OCI-LY1 (cell line): ENCODE measurements around the gene IFNGR1.

Experiments used
- H2AFZ ChIP-seq: fragments of 200-600 bp; sonication (generic), shearing (Covaris generic); 2 replicates; pipeline ENCODE4 v1.6.0; 2014; ENCODE audit warnings: antibody characterized with exemption, mild to moderate bottlenecking, low read length
- H3F3A ChIP-seq: fragments of 200-600 bp; sonication (generic), shearing (Covaris generic); 2 replicates; pipeline ENCODE4 v1.6.0; 2014; ENCODE audit warnings: mild to moderate bottlenecking, antibody characterized with exemption, low read length, moderate library complexity; ENCODE audit not compliant: insufficient read depth
- H3K27ac ChIP-seq: fragments of 200-600 bp; sonication (generic); 2 replicates; pipeline ENCODE4 v1.5.1; 2014; ENCODE audit warnings: low read length, mixed run types, mild to moderate bottlenecking, low read depth; ENCODE audit not compliant: poor library complexity, severe bottlenecking
- H3K27me3 ChIP-seq: fragments of 200-600 bp; sonication (generic); 2 replicates; pipeline ENCODE4 v1.6.0; 2014; ENCODE audit warnings: antibody characterized with exemption, mild to moderate bottlenecking, low read length, moderate library complexity; ENCODE audit not compliant: insufficient read depth
- H3K36me3 ChIP-seq: fragments of 200-600 bp; sonication (generic); 2 replicates; pipeline ENCODE4 v1.6.1; 2014; ENCODE audit warnings: mild to moderate bottlenecking, antibody characterized with exemption, low read length, moderate library complexity, mixed read lengths; ENCODE audit not compliant: insufficient read depth
- H3K4me1 ChIP-seq: fragments of 200-600 bp; sonication (generic); 2 replicates; pipeline ENCODE4 v1.5.1; 2014; ENCODE audit warnings: mild to moderate bottlenecking, low read length, moderate library complexity; ENCODE audit not compliant: insufficient read depth, severe bottlenecking
- H3K4me2 ChIP-seq: fragments of 200-600 bp; sonication (generic), shearing (Covaris generic); 2 replicates; pipeline ENCODE4 v1.6.1; 2014; ENCODE audit warnings: low read length
- H3K4me3 ChIP-seq: fragments of 200-600 bp; sonication (generic); 2 replicates; pipeline ENCODE4 v1.5.1; 2014; ENCODE audit warnings: low read length, low read depth, mild to moderate bottlenecking, mixed read lengths; ENCODE audit not compliant: poor library complexity, severe bottlenecking
- H3K79me2 ChIP-seq: fragments of 200-600 bp; shearing (Covaris generic); 2 replicates; pipeline ENCODE4 v1.6.1; 2016; ENCODE audit warnings: mixed run types, low read length, mixed read lengths; ENCODE audit not compliant: insufficient read depth
- H3K9ac ChIP-seq: fragments of 200-600 bp; sonication (generic), shearing (Covaris generic); 2 replicates; pipeline ENCODE4 v1.6.1; 2014; ENCODE audit warnings: mild to moderate bottlenecking, low read length, mixed read lengths
- H3K9me2 ChIP-seq: fragments of 200-600 bp; sonication (generic), shearing (Covaris generic); 2 replicates; pipeline ENCODE4 v1.6.1; 2014; ENCODE audit warnings: low read depth, mild to moderate bottlenecking, low read length, mixed read lengths
- H3K9me3 ChIP-seq: fragments of 200-600 bp; shearing (Covaris generic); 2 replicates; pipeline ENCODE4 v1.6.1; 2014; ENCODE audit warnings: low read length, mixed read lengths
- H4K20me1 ChIP-seq: fragments of 200-600 bp; sonication (generic), shearing (Covaris generic); 2 replicates; pipeline ENCODE4 v1.6.0; 2016; ENCODE audit warnings: mild to moderate bottlenecking, low read length; ENCODE audit not compliant: insufficient read depth
- EZH2 ChIP-seq: fragments of 200-600 bp; sonication (generic), shearing (Covaris generic); IDR thresholded peaks from 2 replicates; pipeline ENCODE4 v1.8.0; 2017; ENCODE audit warnings: borderline replicate concordance, mixed run types, mild to moderate bottlenecking, antibody characterized with exemption, low read length, moderate library complexity, mixed read lengths
- TF ChIP-seq, protein P1 (sequence below): fragments of 200-600 bp; sonication (generic), shearing (Covaris generic); IDR thresholded peaks from 2 replicates; pipeline ENCODE4 v1.5.1; 2017; ENCODE audit warnings: mild to moderate bottlenecking, antibody characterized with exemption, low read length, moderate library complexity, mixed read lengths

Gene IFNGR1

DNA sequence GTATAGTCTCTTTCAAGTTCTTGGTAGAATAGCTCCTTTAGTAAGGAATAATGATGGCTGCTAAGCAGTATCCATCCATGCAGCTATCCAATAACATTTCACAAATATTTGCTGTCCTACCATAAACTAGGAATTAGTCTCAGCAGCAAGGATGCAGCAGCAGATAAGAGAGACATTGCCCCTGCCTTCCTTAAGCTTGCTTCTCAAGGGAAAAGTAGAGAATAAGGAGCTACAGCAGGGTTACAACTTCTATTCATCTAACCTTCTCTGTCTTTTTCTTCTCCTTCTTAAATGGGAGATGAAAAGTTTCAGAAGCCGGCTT, 48.2 kb downstream of the IFNGR1 start:
- Histone ChIP-seq H3F3A (no peaks in the 10 kb centered on the region), H3K9me3 (no peaks in the 10 kb centered on the region), H3K27me3 (no peaks in the 10 kb centered on the region), H3K4me2 (no peak overlapping the region), H3K9me2 (no peaks in the 10 kb centered on the region), H3K27ac (no peak overlapping the region), H3K36me3 (no peaks in the 10 kb centered on the region), H4K20me1 (no peaks in the 10 kb centered on the region), H3K4me1 (no peaks in the 10 kb centered on the region), H3K9ac (no peak overlapping the region), H2AFZ (no peak overlapping the region), H3K4me3 (no peak overlapping the region), H3K79me2 (no peaks in the 10 kb centered on the region)
- no peak for TF ChIP-seq EZH2
- TF ChIP-seq, protein P1, sequence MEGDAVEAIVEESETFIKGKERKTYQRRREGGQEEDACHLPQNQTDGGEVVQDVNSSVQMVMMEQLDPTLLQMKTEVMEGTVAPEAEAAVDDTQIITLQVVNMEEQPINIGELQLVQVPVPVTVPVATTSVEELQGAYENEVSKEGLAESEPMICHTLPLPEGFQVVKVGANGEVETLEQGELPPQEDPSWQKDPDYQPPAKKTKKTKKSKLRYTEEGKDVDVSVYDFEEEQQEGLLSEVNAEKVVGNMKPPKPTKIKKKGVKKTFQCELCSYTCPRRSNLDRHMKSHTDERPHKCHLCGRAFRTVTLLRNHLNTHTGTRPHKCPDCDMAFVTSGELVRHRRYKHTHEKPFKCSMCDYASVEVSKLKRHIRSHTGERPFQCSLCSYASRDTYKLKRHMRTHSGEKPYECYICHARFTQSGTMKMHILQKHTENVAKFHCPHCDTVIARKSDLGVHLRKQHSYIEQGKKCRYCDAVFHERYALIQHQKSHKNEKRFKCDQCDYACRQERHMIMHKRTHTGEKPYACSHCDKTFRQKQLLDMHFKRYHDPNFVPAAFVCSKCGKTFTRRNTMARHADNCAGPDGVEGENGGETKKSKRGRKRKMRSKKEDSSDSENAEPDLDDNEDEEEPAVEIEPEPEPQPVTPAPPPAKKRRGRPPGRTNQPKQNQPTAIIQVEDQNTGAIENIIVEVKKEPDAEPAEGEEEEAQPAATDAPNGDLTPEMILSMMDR: no peak

DNA sequence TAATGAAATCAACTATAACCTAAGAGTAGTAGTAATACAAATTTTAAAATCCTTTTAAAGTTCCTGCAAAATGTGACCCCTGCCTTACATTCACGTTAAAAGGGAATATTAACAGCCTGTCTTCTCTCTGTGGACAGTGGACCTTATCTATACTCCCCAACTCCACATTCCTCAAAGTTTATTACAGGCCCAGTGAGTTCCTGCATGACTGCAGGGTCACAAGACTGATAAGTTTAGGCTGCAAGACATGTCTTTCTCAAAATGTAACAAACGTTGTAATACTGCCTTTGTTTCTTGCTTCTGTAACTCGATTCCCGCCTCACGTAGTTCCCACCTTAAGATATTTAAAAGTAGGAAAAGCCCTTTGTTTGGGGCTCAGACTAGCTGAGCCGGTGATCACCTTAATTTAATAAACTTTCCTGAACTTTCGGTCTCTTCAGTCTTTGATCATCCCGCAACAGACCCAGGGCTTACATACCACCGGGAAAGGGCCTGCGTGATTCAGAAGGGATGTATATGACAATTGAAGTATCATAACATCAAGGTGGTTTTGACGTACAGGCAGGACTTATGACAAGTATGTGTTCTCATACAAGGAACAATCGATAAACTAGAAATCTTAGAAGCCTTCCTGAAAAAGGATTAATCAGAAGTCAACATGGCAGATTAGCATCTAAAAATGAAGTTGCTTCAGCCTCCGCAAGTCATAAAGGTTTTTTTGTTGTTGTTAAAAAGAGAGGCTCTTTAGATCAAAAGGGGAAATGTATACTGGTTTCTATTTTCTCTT, 48.7 kb downstream of the IFNGR1 start:
- Histone ChIP-seq H3K9ac (no peak overlapping the region), H3K4me3 (no peak overlapping the region), H2AFZ (no peak overlapping the region), H4K20me1 (no peaks in the 10 kb centered on the region), H3K36me3 (no peaks in the 10 kb centered on the region), H3K27me3 (no peaks in the 10 kb centered on the region), H3F3A (no peaks in the 10 kb centered on the region), H3K9me3 (no peaks in the 10 kb centered on the region), H3K9me2 (no peaks in the 10 kb centered on the region), H3K4me2 (no peak overlapping the region), H3K79me2 (no peaks in the 10 kb centered on the region), H3K27ac (no peak overlapping the region), H3K4me1 (no peaks in the 10 kb centered on the region)
- no peak for TF ChIP-seq EZH2
- TF ChIP-seq, protein P1: no peak

DNA sequence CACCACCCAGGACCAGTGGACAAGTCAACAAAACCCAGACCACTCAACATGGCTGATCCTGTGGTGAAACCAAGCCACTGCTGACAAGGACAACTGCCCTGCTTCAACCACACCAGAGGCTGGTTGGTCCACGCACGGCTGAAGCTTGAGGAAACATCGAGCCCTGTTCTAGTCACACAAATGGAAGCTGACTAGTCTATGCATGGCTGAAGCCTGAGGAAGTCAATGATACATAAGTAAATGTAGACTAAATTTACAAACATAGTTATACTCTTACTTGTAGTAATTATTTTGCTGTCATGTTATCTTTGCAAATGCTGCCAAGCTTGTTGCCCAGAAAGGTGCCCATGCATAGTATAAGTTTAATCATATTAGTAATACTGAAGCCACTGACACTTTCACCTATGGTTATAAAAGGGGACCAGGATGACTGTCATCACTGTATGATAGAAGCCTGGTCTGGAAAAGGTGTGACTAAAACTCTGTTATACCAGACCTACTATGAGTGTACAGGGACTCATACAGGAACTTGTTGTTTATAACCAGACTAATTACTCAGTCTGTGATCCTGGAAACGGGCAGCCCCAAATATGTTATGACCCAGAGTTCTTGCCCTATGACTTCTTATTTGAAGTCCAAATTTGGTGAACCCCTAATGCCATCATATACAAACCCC, 51.3 kb downstream of the IFNGR1 start:
- no peaks in the 10 kb centered on the region for H3K9me3 ChIP-seq
- no peak overlapping the region for H3K27ac ChIP-seq
- no peaks in the 10 kb centered on the region for H3K79me2 ChIP-seq
- H2AFZ ChIP-seq: no peak overlapping the region
- H3K36me3 ChIP-seq: no peaks in the 10 kb centered on the region
- H3K27me3 ChIP-seq: no peaks in the 10 kb centered on the region; the same call in 1 of the 2 replicates
- no peaks in the 10 kb centered on the region for H3K9me2 ChIP-seq
- H4K20me1 ChIP-seq: no peaks in the 10 kb centered on the region
- H3F3A ChIP-seq: no peaks in the 10 kb centered on the region
- no peak overlapping the region for H3K4me3 ChIP-seq
- H3K9ac ChIP-seq: no peak overlapping the region
- TF ChIP-seq EZH2: no peak
- TF ChIP-seq, protein P1: no peak
- no peak overlapping the region for H3K4me2 ChIP-seq
- no peaks in the 10 kb centered on the region for H3K4me1 ChIP-seq
